ENCODE measurements around the gene EXOC3L4. TPM values are rescaled to one million over a fixed set of nuclear protein-coding genes. Genes with fewer than 3 reads are reported as not detected.
"Not testable (repeated sequence)": the region's sequence is repeated elsewhere in the genome, so short reads cannot be mapped to it uniquely, and the experiment has no call there.

EXOC3L4 gene
- total and polyA plus RNA-seq, 2 of the 8 experiments (the other 6 are each of a cell fraction or from before 2014, with no cell fraction given): 0.45 to 0.57 TPM

DNA sequence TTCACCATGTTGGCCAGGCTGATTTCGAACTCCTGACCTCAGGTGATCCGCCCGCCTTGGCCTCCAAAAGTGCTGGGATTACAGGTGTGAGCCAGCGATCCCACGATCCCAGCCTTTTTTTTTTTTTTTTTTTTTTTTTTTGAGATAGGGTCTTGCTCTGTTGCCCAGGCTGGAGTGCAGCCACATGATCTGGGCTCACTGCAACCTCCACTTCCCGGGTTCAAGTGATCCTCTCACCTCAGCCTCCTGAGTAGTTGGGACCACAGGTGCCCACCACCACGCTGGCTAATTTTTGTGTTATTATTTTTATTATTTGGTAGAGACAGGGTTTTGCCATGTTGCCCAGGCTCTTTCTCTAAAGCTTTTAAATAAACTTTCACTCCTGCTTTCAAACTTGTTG, 23.0 kb downstream of the EXOC3L4 start:
- ChIA-PET POLR2A (ENCODE audit: partially characterized antibody) (interaction anchor here (0.7 to 1.5 kb wide), 3 partner anchors 9 to 17 kb away, joined by 4 read pairs; no protein-coding TSS in a partner anchor), CTCF (ENCODE audit: partially characterized antibody) (interaction anchor here (1.7 to 18.4 kb wide), 3 partner anchors 10 to 25 kb away, joined by 4 to 276 read pairs (median 7); no protein-coding TSS in a partner anchor)
- WGBS, 2 experiments (ENCODE audit: extremely low coverage in 1 of 2, insufficient coverage in 1 of 2, insufficient read length in 1 of 2, insufficient replicate concordance in 2 of 2, low coverage in 1 of 2, low lambda C conversion rate in 2 of 2, missing lambda C conversion rate in 1 of 2): 95% methylated on average over 5 of the region's 7 CpGs; no CpG with 5 or more reads in 1 of the 2 experiments
- not testable (repeated sequence) for H3K4me3 ChIP-seq (ENCODE audit: extremely low read depth in 1 of 4, insufficient read depth in 2 of 4, low read depth in 3 of 4, low read length in 4 of 4); H3K9me3 ChIP-seq (ENCODE audit: insufficient read depth in 2 of 2, low read depth in 1 of 2, low read length in 1 of 2); H2AK5ac ChIP-seq (ENCODE audit: low read depth, low read length); H3K14ac ChIP-seq (ENCODE audit: insufficient read length); H3K27me3 ChIP-seq (replicated peaks in 1 of 4; ENCODE audit: control insufficient read depth in 3 of 4, extremely low read depth in 1 of 4, insufficient read depth in 3 of 4, low read length in 3 of 4); H4K20me1 ChIP-seq (replicated peaks in 1 of 2; ENCODE audit: control insufficient read depth in 1 of 2, insufficient read depth in 2 of 2, low read length in 2 of 2); H2BK20ac ChIP-seq (ENCODE audit: low read length); H3K79me2 ChIP-seq (ENCODE audit: control insufficient read depth in 1 of 2, insufficient read depth in 2 of 2, low read length in 2 of 2); H3K4me2 ChIP-seq (ENCODE audit: insufficient read depth in 1 of 2, low read depth in 2 of 2, low read length in 2 of 2); H3K9ac ChIP-seq (replicated peaks in 1 of 4; ENCODE audit: extremely low read depth in 1 of 4, low read depth in 3 of 4, low read length in 3 of 4); H3K23ac ChIP-seq (ENCODE audit: insufficient read length); H2BK12ac ChIP-seq (ENCODE audit: low read depth, low read length); H3K23me2 ChIP-seq (ENCODE audit: low read depth, low read length); H2BK15ac ChIP-seq (ENCODE audit: low read length); H2BK120ac ChIP-seq (replicated peaks; ENCODE audit: low read depth, low read length); H2BK5ac ChIP-seq (ENCODE audit: low read depth, low read length); H4K91ac ChIP-seq (replicated peaks; ENCODE audit: insufficient read length, low read length); H4K8ac ChIP-seq (ENCODE audit: extremely low read depth, insufficient read depth, low read length); H3K27ac ChIP-seq (ENCODE audit: low read depth, low read length); H3K36me3 ChIP-seq (ENCODE audit: control insufficient read depth in 2 of 4, insufficient read depth in 4 of 4, low read length in 3 of 4); H3K18ac ChIP-seq (ENCODE audit: extremely low read depth, low read length); H4K5ac ChIP-seq (ENCODE audit: insufficient read length, low read depth, low read length); DNase-seq (ENCODE audit: low read depth in 1 of 2, low spot score in 2 of 2); FAIRE-seq; H3K56ac ChIP-seq (replicated peaks; ENCODE audit: insufficient read length, low read depth, low read length); H3K4ac ChIP-seq (replicated peaks; ENCODE audit: insufficient read length, low read depth, low read length); H2AFZ ChIP-seq (ENCODE audit: low read length); H3K79me1 ChIP-seq (ENCODE audit: low read depth, low read length)
- peaks cover 0 to 23% (median 18%) of the 10 kb centered on the region in 4 experiments; a peak in 6 of 7 replicates for H3K4me1 ChIP-seq (replicated peaks in 1 of 4; ENCODE audit: control insufficient read depth in 3 of 4, insufficient read depth in 4 of 4, low read length in 3 of 4)

Data from H1 (cell line).